Measurements from ENCODE around the gene STAB1. TPM values are rescaled to one million over a fixed set of nuclear protein-coding genes. Genes with fewer than 3 reads are reported as not detected.

STAB1 gene
- total and polyA plus RNA-seq, 2 experiments from 2014 or later, result not detected

DNA sequence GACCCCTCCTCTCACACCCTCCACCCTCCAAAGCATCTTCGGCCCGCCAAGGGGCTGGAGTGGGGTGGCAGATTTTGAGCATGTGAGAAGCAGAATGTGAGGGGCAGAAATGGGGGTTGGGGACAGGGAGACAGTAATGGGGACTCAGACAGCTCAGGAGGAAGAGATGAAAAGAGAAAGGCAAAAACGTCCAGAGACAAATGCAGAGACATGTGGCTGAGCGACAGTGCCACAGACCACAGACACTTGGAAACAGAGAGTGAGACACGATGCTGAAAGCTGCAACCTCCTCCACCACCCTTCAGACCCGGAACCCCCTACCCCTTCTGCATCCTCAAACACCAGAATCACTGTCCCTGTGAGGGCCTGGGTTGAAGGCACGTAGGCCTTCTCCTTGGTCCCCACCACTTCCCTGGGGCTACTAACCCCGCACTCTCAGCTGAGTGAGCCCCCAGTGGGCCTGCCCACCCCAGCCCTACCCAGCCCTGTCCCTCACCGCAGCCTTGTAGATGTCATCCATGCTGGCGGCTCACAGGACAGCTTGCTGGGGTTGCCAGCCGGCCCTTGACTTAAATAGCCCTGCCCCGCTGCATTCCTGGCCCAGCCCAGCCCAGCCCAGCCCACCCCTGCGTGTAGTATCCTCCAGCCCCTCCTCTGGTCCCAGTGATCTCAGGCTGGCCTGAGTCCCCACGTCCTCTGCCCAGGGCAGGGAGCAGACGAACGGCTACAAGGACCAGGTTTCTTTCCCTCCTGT, 41.5 kb upstream of the STAB1 start, which contains the start of gene TNNC1:
TSS of gene TNNC1 (minus strand) at position 546 of the 754 bp plus-strand sequence. CDS start at position 520, 26 bp downstream.
- Histone ChIP-seq H3K4me2 (ENCODE audit: unreplicated experiment) (peak within 1 kb of the TSS; percentile 83), H3K4me3 (peak within 1 kb of the TSS; percentile 96), H3K9me3 (ENCODE audit: low read depth) (no peaks in the 10 kb centered on the region), H3K9me2 (ENCODE audit: insufficient read depth) (no peaks in the 10 kb centered on the region), H4K20me1 (ENCODE audit: insufficient read depth) (no peaks in the 10 kb centered on the region), H3K36me3 (ENCODE audit: low read depth) (peaks cover 10% of the 10 kb centered on the region; the same call in 1 of the 2 replicates), H3F3A (ENCODE audit: insufficient read depth) (0 out of 2 replicates have a peak, but pooled peaks cover 5% of the 10 kb centered on the region), H3K27me3 (replicated peaks; ENCODE audit: insufficient read depth) (no peaks in the 10 kb centered on the region), H3K27ac (no peak within 1 kb of the TSS), H2AFZ (peak within 1 kb of the TSS; percentile 94), H3K9ac (peak within 1 kb of the TSS; percentile 94), H3K4me1 (ENCODE audit: insufficient read depth) (no peaks in the 10 kb centered on the region), H3K79me2 (ENCODE audit: insufficient read depth) (peaks cover 36% of the 10 kb centered on the region)
- in situ Hi-C loops (cut with MboI), result no loop called here
- TF ChIP-seq EZH2phosphoT487 (IDR thresholded peaks at IDR 0.05; ENCODE audit: insufficient read depth, low read depth) (no peak), EZH2 (IDR thresholded peaks at IDR 0.05; ENCODE audit: insufficient read depth, poor library complexity, severe bottlenecking) (no peak)
- no peak for DNase-seq
- WGBS, 2 experiments (ENCODE audit: low coverage in 1 of 2, low lambda C conversion rate in 2 of 2, missing lambda C conversion rate in 2 of 2), result 77 to 81% methylated on average over 10 to 16 of the region's 16 CpGs

DNA sequence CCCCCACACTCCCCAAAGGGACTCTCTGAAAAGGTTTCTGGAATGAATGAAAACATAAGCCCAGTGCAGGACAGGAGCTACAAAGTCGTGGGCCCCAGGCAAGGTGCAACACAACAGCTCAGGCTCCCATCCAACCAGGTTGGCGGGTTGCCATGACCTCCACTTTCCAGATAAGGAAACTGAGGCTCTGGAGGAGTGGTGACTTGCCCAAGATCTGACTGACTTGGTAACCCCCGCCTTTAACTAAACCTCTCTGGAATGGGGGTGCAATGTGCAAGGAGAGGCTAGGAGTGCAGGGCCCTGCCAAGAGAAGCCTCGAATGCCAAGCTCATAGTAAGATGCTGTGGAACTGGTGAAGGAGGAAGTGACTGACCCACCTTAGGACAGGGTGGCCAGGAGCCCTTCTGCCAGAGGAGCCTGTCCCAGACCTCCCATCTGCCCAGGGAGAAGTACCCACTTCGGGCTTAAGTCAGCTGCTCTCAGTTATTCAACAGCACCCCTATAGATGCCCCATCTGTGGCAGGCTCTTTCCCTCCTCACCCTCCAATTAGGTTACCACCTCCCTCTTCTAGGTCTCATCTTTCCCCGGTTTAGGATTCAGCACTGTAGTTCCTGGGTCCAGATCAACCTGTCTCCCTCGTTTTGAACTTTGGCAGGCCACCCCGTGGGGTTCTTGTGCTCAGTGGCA, 40.7 kb upstream of the STAB1 start:
- Histone ChIP-seq H2AFZ (peak overlapping the region; percentile 94), H3K4me1 (ENCODE audit: insufficient read depth) (no peaks in the 10 kb centered on the region), H3K9ac (peak overlapping the region; percentile 94), H3K79me2 (ENCODE audit: insufficient read depth) (peaks cover 43% of the 10 kb centered on the region), H3K4me3 (peak overlapping the region; percentile 96; the same call in 1 of the 2 replicates), H3F3A (ENCODE audit: insufficient read depth) (0 out of 2 replicates have a peak, but pooled peaks cover 5% of the 10 kb centered on the region), H3K27ac (no peak overlapping the region), H3K4me2 (ENCODE audit: unreplicated experiment) (peak overlapping the region; percentile 83), H3K9me3 (ENCODE audit: low read depth) (no peaks in the 10 kb centered on the region), H3K36me3 (ENCODE audit: low read depth) (peaks cover 16% of the 10 kb centered on the region; the same call in 1 of the 2 replicates), H3K9me2 (ENCODE audit: insufficient read depth) (no peaks in the 10 kb centered on the region), H3K27me3 (replicated peaks; ENCODE audit: insufficient read depth) (no peaks in the 10 kb centered on the region), H4K20me1 (ENCODE audit: insufficient read depth) (no peaks in the 10 kb centered on the region)
- in situ Hi-C loops (cut with MboI), result no loop called here
- DNase-seq, result no peak
- 67 to 71% methylated on average over 8 of the region's 8 CpGs for WGBS, 2 experiments (ENCODE audit: low coverage in 1 of 2, low lambda C conversion rate in 2 of 2, missing lambda C conversion rate in 2 of 2)
- no peak for TF ChIP-seq EZH2 (IDR thresholded peaks at IDR 0.05; ENCODE audit: insufficient read depth, poor library complexity, severe bottlenecking)
- TF ChIP-seq EZH2phosphoT487 (IDR thresholded peaks at IDR 0.05; ENCODE audit: insufficient read depth, low read depth), result no peak

DNA sequence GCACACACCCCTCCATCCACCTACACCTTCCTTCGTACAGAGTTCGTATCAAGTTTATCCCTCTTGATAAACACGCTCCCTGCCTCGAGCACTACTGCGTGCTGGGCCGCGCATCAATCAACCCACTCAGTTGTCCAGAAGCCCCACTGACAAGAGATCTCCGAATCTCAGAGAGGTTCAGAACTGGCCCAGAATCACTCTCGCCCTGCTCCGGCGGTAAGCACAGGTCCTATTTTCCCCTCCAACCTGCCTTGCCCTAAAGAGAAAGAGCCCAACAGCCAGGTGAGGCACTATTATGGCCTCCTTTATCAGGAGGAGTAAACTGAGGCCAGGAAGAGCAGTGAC, 40.2 kb upstream of the STAB1 start:
- H3K27me3 ChIP-seq (replicated peaks; ENCODE audit: insufficient read depth), result no peaks in the 10 kb centered on the region
- no peak for DNase-seq
- peak overlapping the region; percentile 57 for H3K27ac ChIP-seq
- no peak for TF ChIP-seq EZH2 (IDR thresholded peaks at IDR 0.05; ENCODE audit: insufficient read depth, poor library complexity, severe bottlenecking)
- TF ChIP-seq EZH2phosphoT487 (IDR thresholded peaks at IDR 0.05; ENCODE audit: insufficient read depth, low read depth), result no peak
- 62 to 63% methylated on average over 11 of the region's 11 CpGs for WGBS, 2 experiments (ENCODE audit: low coverage in 1 of 2, low lambda C conversion rate in 2 of 2, missing lambda C conversion rate in 2 of 2)
- H3K9me3 ChIP-seq (ENCODE audit: low read depth), result no peaks in the 10 kb centered on the region
- H2AFZ ChIP-seq, result peak overlapping the region; percentile 94
- no peaks in the 10 kb centered on the region for H3K9me2 ChIP-seq (ENCODE audit: insufficient read depth)
- peaks cover 20% of the 10 kb centered on the region; the same call in 1 of the 2 replicates for H3K36me3 ChIP-seq (ENCODE audit: low read depth)
- H3K79me2 ChIP-seq (ENCODE audit: insufficient read depth), result peaks cover 48% of the 10 kb centered on the region
- in situ Hi-C loops (cut with MboI), result no loop called here
- no peaks in the 10 kb centered on the region for H3K4me1 ChIP-seq (ENCODE audit: insufficient read depth)
- peak overlapping the region; percentile 96 for H3K4me3 ChIP-seq
- H3K9ac ChIP-seq, result peak overlapping the region; percentile 94
- no peaks in the 10 kb centered on the region for H4K20me1 ChIP-seq (ENCODE audit: insufficient read depth)
- H3F3A ChIP-seq (ENCODE audit: insufficient read depth), result 0 out of 2 replicates have a peak, but pooled peaks cover 5% of the 10 kb centered on the region
- peak overlapping the region; percentile 83 for H3K4me2 ChIP-seq (ENCODE audit: unreplicated experiment)

DNA sequence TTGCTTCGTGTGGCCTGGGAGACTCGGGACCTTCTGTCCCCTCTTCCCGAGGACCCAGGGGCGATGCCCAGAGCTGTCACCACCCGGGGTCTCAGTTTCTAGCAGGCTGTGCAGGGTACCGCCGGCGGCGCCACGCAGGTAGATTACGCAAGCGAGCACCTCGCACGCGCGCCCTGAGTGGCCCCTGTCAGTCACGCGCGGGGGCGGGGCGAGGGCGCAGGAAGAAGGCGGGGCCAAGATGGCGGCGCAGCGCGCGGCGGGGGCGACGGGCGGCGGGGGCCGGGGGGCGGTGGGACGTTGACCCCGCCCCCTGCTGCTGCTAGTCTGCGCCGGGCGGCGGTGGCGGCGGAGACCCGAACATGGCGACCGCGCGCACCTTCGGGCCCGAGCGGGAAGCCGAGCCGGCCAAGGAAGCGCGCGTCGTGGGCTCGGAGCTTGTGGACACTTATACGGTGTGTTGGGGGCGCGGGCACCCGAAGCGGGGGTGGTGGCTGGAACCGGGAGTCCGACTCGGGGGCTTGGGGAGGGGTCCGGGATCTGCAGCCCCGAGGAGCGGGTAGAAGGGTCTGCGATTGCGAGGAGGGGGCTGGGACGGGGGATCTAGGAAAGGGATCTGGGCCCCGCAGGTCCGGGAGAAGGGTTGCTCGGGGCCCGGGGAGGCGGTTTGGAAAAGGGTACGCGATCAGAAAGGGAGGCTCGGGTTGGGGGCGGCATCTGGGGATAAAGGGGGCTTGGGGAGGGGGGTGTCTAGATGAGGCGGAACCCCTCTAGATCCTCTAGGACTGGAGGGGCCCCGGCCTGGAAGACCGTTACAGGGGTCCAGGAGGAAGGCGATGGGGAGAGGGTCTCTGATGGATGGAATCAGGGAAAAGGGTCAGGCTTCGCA, 39.6 kb upstream of the STAB1 start, which contains the start of gene NISCH:
TSS of gene NISCH (plus strand) at position 322 of the 886 bp plus-strand sequence. CDS start at position 360, 38 bp downstream.
- H3K4me1 ChIP-seq (ENCODE audit: insufficient read depth), result no peaks in the 10 kb centered on the region
- H3K27me3 ChIP-seq (replicated peaks; ENCODE audit: insufficient read depth), result no peaks in the 10 kb centered on the region
- H3K9ac ChIP-seq, result peak within 1 kb of the TSS; percentile 94
- H3K9me3 ChIP-seq (ENCODE audit: low read depth), result no peaks in the 10 kb centered on the region
- H2AFZ ChIP-seq, result peak within 1 kb of the TSS; percentile 94
- TF ChIP-seq EZH2 (IDR thresholded peaks at IDR 0.05; ENCODE audit: insufficient read depth, poor library complexity, severe bottlenecking) (no peak), EZH2phosphoT487 (IDR thresholded peaks at IDR 0.05; ENCODE audit: insufficient read depth, low read depth) (no peak)
- H3K4me3 ChIP-seq, result peak within 1 kb of the TSS; percentile 96
- H3K9me2 ChIP-seq (ENCODE audit: insufficient read depth), result no peaks in the 10 kb centered on the region
- peak within 1 kb of the TSS; percentile 95 for H3K4me2 ChIP-seq (ENCODE audit: unreplicated experiment)
- DNase-seq, result peak; percentile 92
- H3K79me2 ChIP-seq (ENCODE audit: insufficient read depth), result peaks cover 54% of the 10 kb centered on the region
- peaks cover 24% of the 10 kb centered on the region for H3K36me3 ChIP-seq (ENCODE audit: low read depth)
- peak within 1 kb of the TSS; percentile 57 for H3K27ac ChIP-seq
- H3F3A ChIP-seq (ENCODE audit: insufficient read depth), result 0 out of 2 replicates have a peak, but pooled peaks cover 5% of the 10 kb centered on the region
- 1% methylated on average over 34 to 72 of the region's 86 CpGs for WGBS, 2 experiments (ENCODE audit: low coverage in 1 of 2, low lambda C conversion rate in 2 of 2, missing lambda C conversion rate in 2 of 2)
- H4K20me1 ChIP-seq (ENCODE audit: insufficient read depth), result no peaks in the 10 kb centered on the region
- in situ Hi-C loops (cut with MboI), result no loop called here
